ENCODE measurements around the gene BBS2.
"Not testable (repeated sequence)": the region's sequence is repeated elsewhere in the genome, so short reads cannot be mapped to it uniquely, and the experiment has no call there.

BBS2 gene

DNA sequence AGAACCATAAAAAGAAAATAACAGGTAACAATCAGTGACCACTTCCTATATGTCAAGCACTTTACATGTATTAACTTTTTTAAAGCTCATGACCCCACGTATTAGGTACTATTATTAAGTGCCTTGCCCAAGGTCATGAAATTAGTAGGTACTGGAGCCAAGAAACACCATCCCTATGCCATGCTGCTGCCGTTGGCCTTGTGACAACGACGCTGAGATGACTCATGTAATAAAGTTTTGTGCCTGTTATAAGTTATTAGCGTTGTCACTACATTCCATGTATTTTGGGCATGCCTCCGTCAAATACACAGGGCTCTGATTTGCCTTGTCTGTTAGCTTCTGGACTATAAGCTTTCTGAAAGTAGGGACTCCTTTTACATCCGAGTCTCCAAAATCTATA is 1.4 kb downstream of the BBS2 start:
- DNase-seq (ENCODE audit: low spot score), result no peak

DNA sequence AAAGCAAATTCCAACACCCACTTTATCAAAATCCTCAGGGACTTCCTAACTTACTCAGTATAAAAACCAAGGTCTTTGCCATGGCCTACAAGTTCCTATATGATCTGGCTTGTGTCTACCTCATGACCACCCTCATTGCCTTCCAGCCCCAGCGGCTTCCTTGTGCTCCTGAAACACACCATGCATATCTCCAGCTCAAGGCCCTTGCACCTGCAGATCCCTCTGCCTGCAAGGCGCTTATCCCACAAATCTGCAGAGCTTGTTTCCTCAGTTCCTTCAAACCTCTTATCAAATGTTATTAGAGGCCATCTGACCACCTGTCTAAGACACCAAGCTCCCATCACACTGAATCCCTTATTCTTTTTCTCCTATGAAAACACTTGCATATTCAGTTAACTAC is 2.6 kb downstream of the BBS2 start:
- DNase-seq (ENCODE audit: low spot score), result no peak

DNA sequence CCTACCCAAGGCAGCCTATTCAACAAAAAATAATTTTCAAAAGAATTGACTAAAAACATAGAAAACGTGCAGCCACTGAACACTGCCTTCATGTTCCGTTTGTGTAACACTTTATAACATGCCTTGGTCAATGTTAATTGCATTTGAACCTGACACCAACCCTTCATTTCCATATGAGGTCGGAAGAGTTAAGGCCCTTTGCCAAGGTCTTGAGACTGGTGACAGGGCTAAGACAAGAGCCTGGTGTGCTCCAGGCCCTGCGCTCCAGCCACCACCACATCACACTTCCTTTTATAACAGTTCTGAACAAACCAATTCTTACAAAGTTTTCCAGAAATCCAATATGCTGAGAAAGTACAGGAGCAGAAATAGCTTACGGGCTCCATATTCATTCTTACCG is 4.2 kb downstream of the BBS2 start:
- DNase-seq (ENCODE audit: low spot score), result no peak

DNA sequence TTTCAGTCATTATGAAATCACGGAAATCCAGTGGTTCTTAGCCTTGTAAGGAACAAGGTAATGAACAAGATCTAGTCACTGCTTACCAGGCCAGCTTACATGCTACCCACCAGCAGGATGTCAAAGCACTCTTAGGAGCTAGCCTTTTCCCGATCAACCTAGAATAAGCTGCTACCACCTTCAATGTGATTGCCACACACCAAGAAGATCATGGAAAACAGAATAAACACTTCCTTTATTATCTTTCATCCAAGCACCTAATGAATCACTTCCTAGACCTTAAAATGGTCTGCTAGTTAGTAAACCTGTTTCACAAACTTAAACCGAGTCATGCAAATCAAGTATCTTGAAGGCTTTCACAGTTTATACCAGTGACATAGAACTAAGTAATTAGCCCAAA is 5.0 kb downstream of the BBS2 start:
- no peak for DNase-seq (ENCODE audit: low spot score)

DNA sequence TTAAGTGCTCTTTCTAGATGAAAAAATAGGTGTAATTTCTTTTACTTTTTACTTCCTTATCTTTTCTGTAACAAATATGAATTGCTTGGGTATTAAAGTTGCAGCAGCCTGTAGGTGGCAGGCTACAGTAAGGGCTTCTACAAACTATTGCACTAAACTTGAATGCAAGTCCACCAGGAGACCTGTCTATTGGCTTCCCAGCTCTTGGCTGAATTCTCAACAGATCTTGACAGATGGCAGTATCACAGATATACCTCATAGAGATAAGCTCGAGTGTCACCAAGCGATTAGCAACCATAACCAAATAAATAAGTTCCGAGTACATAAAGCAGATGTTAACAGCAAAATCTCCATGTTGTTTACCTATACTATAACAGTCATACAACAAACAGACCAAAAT is 5.9 kb downstream of the BBS2 start:
- DNase-seq (ENCODE audit: low spot score), result peak; percentile 76

DNA sequence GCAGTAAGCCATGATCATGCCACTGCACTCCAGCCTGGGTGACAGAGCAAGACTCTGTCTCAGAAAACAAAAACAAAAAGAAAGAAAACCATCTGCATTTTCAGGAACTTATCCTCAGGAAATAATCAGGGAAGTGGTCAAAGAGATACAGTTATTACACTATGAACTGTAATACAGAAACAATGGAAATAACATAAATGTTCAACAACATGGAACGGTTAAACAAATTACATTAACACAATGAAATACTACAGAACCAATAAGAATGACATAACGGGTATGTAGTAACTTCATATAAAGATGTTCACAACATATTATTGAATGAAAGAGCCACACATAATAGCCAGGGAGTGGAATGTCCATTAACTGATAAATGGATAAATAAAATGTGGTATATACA is 6.7 kb downstream of the BBS2 start:
- DNase-seq (ENCODE audit: low spot score), result no peak

DNA sequence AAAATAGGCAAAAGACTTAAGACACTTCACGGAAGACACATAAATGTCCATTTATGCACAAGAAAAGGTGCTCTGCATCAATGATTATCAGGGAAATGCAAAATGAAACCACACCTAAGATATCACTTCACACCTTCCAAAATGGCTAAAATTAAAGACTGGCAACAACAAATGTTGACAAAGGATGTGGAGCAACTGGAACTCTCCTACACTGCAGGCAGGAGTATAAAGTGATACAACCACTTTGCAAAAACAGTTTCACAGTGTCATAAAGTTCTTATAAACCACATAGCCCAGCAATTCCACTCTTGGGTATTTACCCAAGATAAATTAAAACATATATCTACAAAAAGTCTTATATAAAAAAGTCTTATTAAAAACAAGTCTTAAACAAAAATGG is 7.8 kb downstream of the BBS2 start:
- DNase-seq (ENCODE audit: low spot score), result no peak

DNA sequence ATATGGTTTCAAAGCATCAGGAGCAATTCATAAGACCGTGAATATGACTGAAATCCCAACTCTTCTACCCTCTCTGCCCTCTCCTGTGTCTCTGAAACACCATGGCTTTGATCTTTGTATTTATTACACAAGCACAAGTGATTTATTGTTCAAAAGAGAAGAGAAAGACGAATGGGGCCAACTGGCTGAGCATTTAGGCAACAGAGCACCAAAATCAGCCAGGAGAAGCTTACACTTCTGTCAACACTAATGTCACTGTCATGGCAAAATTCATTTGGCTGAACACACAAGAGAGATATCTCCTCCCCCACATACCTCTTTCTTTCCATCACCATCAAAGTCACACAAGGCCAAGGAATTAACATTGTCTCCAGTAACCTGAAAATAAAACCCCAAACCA is 9.3 kb downstream of the BBS2 start:
- DNase-seq (ENCODE audit: low spot score), result no peak

DNA sequence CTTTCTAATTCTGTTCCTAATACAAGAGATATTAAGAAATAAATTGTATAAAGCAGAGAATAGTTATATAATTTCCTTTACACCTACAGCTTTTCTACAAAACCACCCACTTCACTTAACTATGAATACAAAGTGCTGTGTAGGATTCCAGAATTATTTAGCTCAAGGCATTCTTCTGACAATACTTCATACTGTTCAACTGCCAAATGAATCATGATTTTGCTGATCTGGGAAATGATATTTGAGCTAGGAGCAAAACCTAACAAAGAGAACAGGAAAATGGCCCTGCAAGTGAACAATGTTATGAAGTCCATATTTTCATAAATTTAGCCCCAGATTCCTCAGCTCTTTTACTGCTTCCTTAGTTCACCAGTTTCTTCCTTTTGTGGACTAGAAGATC is 12.9 kb downstream of the BBS2 start:
- DNase-seq (ENCODE audit: low spot score), result no peak

DNA sequence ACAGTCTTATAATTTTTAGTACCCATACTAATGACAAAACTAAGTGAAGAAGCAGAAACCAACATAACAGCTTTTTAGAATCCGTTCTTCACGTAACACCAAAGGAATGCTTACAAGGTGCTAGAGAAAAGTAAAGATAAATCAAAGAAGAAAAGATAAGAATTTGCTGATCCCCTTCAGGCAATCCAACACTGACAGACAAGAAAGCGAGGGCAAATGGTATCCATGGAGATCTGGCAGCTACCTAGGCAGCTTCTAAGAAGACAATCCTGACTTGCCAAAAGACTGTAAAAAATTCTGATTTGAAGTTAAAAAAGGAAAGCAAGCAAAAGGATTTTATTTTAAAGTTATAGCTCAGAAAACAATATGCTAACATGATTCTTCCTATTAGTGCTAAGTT is 14.6 kb downstream of the BBS2 start:
- DNase-seq (ENCODE audit: low spot score), result no peak

DNA sequence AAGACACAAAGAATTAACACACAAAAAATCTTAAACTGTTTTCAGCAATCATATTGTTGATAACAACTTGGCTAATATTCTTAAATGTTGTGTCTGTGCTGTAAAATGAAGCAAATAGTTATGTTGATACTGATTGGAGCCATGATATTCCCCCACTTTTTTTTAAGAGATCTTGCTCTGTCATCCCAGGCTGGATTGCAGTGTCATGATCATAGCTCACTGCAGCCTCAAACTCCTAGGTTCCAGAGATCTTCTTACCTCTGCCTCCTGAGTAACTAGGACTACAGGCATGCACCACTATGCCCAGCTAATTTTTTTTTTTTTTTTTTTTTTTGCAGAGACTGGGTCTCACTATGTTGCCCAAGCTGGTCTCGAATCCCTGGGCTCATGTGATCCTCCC is 26.0 kb downstream of the BBS2 start:
- DNase-seq (ENCODE audit: low spot score), result no peak

DNA sequence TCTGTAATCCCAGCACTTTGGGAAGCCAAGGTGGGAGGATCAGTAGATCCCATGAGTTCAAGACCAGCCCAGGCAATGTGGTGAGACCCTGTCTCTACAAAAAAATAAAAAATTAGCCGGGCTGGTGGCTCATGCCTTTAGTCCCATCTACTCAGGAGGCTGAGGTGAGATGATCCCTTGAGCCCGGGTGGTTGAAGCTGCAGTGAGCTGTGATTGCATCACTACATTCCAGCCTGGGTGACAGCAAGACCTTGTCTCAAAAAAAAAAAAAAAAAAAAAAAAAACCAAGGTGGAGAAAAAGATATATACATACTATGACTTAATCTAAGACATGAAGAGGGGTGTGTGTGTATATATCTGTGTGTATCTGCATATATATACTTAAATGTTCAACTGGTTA is 26.7 kb downstream of the BBS2 start:
- DNase-seq (ENCODE audit: low spot score), result no peak

DNA sequence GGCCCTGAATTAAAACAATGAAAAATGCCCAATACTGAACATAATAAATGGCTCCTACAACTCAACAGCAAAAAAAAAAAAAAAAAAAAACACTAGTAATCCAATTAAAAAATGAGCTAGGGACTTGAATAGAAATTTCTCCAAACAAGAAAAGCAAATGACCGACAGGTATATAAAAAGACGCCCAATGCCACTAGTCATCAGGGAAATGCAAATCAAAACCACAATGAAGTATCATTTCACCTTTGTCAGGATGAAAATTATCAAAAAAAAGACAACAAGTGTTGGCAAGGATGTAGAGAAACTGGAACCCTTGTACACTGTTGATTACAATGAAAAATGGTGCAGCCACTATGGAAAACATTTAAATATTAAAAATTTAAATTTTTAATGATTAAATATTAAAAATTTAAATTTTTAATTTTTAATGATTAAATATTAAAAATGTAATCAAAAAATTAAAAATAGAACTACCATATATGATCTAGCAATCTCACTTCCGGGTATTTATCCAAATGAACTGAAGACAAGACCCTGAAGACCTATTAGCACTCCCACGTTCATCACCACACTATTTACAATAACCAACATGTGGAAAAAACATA is 28.1 kb downstream of the BBS2 start:
- DNase-seq (ENCODE audit: low spot score), result no peak

DNA sequence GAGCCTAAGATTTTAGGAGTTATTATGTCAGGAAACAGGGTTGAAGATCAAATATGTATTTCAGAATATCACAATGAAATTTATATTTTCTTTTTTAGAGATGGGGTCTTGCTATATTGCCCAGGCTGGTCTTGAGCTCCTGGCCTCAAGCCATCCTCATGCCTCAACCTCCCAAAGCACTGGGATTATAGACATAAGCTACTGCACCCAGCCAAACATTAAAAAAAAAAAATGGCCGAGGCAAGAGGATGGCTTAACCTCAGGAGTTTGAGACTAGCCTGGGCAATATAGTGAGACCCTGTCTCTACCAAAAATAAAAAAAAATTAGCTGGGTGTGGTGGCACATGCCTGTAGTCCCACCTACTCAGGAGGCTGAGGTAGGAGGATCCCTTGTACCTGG is 31.0 kb downstream of the BBS2 start:
- not testable (repeated sequence) for DNase-seq (ENCODE audit: low spot score)

DNA sequence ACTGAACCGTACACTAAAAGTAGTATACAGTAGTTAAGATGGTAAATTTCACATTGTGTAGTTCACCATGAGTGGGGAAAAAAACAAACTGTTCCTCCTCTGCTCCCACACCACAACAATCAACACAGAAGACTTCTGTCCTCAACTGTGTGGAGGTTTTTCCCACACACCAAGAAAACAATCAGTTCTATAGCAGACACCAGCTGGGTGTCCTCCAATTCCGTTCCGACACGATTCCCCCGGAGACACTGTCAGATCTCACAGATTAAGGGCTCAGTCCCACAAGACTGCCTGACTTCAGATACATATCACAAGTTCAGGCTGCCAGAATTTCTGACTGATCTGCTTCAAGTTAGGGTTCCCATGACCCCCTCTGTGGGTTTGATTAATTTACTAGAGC is 31.8 kb downstream of the BBS2 start:
- no peak for DNase-seq (ENCODE audit: low spot score)

DNA sequence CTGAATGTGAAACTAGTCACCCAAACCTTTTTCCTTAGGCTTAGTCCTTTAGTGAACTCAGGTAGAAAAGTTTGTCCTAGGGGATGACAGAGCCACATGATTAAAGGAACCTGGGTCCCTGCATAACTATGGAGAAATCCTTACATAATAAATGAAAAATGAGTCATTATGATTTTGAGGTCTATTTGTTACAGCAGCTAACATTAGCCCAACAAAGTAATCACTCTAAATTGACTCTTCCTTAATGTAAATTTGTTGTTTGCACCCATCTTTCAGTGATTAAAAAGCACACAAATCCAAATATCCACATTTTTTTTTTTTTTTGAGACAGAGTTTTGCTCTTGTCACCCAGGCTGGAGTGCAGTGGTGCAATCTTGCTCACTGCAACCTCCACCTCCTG is 36.4 kb downstream of the BBS2 start:
- no peak for DNase-seq (ENCODE audit: low spot score)

DNA sequence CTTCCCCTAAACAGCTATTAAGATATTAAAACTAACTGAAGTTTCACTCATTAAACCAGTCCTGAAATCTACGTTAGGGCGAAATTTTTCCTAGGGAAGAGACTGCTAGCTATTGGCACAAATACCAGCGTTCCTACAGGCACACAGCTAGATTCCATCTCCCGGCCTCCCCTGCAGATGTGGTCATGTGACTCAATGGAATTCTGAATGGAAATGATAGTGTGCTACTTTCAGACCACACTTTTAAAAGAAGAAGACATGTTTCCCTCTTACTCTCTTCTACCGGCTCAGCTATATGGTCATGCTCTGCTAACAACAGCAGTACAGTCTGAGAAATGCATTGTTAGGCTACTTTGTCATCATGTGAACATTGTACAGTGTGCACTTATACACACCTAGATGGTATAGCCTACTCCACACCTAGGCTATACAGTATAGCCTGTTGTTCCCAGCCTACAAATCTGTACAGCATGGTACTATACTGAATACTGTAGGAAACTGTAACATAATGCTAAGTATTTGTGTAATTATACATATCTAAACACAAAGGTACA is 37.1 kb downstream of the BBS2 start:
- no peak for DNase-seq (ENCODE audit: low spot score)

DNA sequence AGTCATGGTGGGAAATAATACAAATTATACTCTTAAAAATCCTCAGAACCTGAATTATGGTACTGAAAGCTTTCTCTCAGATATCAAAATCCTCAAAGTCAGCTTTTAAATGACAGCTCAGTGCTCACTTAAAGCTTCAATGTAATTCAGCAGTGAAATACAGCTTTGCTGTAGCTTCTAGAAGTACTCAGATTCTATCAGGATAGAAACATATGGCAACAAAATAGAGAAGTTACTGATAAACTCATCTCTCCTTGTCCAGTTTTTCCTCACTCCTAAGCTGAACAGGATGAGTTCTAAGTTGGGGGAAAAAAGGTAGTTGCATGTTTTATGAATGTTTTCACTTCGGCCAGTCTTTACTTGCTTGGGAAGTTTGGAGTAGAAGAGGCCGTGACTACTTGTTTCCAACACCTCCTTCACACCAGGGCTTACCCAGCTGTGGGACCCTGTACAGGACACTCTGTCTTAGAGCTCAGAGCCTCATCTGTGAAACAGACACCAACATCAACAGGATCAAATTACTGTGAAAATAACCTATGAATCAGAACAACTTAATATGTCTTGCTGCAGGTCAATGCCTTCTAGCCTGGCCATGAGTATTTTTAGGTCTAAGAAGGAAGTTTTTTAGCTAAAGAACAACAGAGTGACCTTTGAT is 38.2 kb downstream of the BBS2 start:
- no peak for DNase-seq (ENCODE audit: low spot score)

DNA sequence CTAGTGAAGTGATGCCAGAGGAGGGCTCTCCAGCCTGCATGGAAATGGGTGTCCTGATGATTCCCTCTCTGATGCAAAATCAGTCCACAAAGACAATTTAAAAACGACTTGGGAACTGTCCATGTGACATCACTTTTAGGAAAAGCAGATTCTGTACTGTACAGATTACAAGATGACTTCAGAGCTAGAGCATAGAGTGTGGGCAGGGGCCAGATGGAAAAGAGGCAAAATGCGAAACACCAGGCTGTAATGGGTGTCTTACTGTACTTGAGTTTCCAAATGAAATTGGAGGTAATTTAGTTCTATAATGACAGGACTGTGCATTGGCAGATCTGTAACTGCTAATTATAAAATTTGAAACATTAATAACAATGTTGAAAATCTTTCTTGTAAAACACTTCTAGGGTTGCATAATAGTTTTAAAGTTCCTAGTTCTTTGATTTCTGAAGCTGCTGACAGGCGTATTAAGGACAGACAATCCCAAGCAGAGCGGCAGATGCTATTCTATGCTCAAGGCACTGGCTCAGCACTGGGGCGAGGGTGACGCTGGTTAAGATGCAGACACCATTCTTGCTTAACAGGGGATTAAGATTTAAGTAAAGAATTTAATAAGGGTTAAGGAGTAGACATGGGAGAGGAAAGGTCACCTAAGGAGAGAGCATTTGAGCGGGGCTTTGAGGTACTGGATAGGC is 38.9 kb downstream of the BBS2 start:
- no peak for DNase-seq (ENCODE audit: low spot score)

DNA sequence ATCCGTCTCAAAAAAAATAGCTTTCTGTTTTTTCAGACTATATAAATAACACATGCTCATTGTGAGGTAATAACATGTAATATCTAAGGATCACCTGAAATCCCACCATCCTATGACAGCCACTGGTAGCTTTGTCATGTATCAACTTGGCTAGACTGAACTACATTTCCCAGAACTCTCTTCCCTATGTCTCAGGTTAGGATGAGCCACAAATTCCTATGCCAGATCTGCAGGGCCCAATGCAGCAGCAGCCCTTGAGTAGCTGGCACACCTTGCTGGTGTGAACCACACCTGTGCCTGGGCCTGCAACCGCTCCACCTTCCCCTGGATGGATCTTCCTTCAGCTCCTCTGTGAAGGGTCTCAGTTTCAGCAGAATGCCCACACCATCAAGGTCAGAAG is 40.4 kb downstream of the BBS2 start:
- DNase-seq (ENCODE audit: low spot score), result no peak

DNA sequence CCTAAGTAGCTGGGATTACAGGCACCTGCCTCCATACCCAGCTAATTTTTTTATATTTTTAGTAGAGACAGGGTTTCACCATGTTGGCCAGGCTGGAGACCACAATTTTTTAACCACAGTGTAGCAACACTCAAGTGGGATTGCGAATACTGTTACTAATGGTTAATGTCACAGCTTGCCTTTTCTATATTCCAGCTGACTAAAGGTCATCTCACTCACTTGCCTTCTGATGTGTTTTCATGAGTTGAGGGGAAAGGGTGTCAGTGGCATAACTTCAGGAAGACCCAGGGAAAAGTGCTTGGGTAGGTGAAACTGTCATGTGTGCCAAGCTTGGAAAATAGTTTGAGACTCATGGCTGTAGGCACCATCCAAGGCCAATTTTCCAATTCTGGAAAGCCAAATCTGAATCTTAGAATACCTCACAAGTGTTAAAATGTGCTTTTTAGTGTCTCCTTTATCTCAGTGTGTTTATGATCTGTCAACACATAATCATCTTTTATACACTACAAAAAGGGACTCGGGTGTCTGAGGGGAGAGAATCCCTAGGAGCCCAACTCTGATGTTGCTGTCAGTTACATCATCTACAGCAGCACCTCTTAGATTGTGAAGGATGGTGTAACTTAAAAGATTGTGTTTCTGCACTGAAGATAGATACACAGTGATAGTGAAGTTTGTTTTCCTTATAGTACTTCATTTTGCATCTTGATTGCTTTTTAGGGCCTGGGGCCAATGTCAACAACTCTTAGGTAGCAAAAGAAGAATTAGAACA is 41.4 kb downstream of the BBS2 start:
- DNase-seq (ENCODE audit: low spot score), result peak; percentile 47

DNA sequence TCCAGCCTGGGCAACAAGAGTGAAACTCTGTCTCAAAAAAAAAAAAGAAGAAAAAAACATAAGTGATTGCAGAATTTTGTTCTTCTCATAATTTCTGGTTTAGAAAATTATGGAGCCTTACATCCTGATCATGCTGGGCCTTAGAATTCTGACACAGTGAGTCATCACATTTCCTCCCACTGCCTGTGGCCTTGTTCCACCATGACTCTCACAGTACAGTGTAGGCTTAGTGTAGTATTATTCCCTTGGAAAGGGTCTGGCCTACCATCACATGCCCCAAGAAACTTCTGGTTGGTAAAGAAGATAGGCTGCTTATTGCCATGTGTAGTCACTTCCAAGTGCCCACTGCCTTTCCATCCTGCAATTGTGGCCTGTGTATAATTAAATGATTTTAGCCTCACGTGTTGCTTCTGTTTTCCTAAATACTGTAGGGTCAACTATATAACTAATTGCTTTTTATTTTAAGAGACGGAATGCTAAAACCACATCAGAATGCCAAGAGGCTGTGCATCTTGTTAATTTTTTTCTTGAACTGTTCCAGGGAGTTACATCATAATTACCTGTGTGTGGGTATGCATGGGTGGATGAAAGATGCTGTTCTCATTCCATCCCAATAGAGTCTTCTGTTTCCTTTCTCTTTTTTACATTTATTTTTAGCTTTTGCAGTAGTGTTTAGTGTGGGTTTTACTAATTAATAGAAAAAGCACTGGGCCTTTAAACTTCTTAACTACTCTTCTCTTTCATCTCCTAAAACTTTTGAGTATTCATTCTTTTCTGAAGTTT is 42.5 kb downstream of the BBS2 start:
- DNase-seq (ENCODE audit: low spot score), result peak; percentile 58

All from SW480 (cell line).